GM10248 (cell line): ENCODE data around the gene TRPC3.

Source experiments
- CTCF ChIA-PET: fragments of 300-600 bp; sonication (Branson Sonifier 250); formaldehyde crosslinking; extraction: SDS; loops from one replicate; lab custom pipeline; 2021; ENCODE audit warnings: antibody characterized with exemption; lab: Yijun Ruan, JAX
- POLR2A ChIA-PET: fragments of 350-650 bp; sonication (Branson Sonifier 250); formaldehyde crosslinking; extraction: SDS; loops from one replicate; lab custom pipeline; 2020; ENCODE audit warnings: antibody characterized with exemption; lab: Yijun Ruan, JAX
- DNase-seq: peaks from one replicate; pipeline ENCODE4 v3.0.0; 2012; ENCODE audit errors: extremely low spot score
- CTCF ChIP-seq: IDR thresholded peaks from 2 replicates; pipeline ENCODE4 v1.5.1; 2012; ENCODE audit warnings: mild to moderate bottlenecking, low read depth; ENCODE audit errors: extremely low read depth, missing control alignments, control extremely low read depth

TRPC3 gene

GRCh38 chr4:121851354-121851753 is 100.5 kb downstream of the TRPC3 start:
- TF ChIP-seq CTCF, result no peak
- DNase-seq, result no peak
- ChIA-PET POLR2A (no interaction called here), CTCF (no interaction called here)

- POLR2A ChIA-PET, result no interaction called here
- DNase-seq, result no peak
- CTCF ChIA-PET, result no interaction called here
- TF ChIP-seq CTCF, result no peak
Measured at GRCh38 chr4:121846662-121847061, 105.2 kb downstream of the TRPC3 start.

GRCh38 chr4:121842862-121843261 is 109.0 kb downstream of the TRPC3 start:
- no peak for TF ChIP-seq CTCF
- POLR2A ChIA-PET, result no interaction called here
- no peak for DNase-seq
- CTCF ChIA-PET, result no interaction called here

GRCh38 chr4:121838136-121838535 is 113.7 kb downstream of the TRPC3 start:
- POLR2A ChIA-PET, result no interaction called here
- TF ChIP-seq CTCF, result no peak
- DNase-seq, result no peak
- CTCF ChIA-PET, result no interaction called here

- DNase-seq, result no peak
- TF ChIP-seq CTCF, result no peak
- ChIA-PET CTCF (interaction anchor here (1.5 to 2.1 kb wide), 2 partner anchors 10 to 40 kb away, joined by 3 to 5 read pairs; partner anchors contain the start of gene BBS7), POLR2A (no interaction called here)
Measured at GRCh38 chr4:121829511-121829910, 122.3 kb downstream of the TRPC3 start.
